ENCODE results near the gene ZNF280C.

- TF ChIP-seq CTCF (IDR thresholded peaks at IDR 0.05 in 4 of 5, conservative IDR thresholded peaks at IDR 0.05 in 1 of 5) (no peak), POLR2A (IDR thresholded peaks at IDR 0.05) (no peak)
These were observed 89.0 kb downstream of the ZNF280C start for GRCh38 chrX:130179579-130180215.

All from gastrocnemius medialis (tissue), 4 donors.